Pons (tissue), 1 donor: ENCODE measurements around the gene HIVEP3.

ENCODE experiments used
- DNase-seq: peaks from one replicate; pipeline ENCODE4 v3.0.0-alpha.2; 2016; ENCODE audit warnings: low spot score

Gene HIVEP3

DNA sequence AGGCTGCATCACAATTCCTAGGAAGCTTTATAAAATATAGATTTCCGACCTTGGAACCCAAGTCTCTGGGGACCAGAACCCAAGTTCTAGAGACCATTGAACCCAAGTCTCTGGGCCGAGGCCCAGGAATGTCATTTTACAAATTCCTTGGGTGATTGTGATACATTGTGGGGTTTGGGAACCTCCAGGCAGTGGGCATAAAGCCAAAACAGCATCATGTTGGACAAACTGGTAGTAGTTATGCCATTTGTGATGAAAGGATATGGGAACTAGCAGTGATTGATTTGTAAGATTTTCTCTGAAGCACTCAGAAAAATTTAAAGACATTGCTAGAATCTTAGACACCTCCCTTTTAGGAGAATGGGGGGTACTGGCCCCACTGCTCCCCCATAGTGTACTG is 160.2 kb downstream of the HIVEP3 start:
- DNase-seq: no peak

DNA sequence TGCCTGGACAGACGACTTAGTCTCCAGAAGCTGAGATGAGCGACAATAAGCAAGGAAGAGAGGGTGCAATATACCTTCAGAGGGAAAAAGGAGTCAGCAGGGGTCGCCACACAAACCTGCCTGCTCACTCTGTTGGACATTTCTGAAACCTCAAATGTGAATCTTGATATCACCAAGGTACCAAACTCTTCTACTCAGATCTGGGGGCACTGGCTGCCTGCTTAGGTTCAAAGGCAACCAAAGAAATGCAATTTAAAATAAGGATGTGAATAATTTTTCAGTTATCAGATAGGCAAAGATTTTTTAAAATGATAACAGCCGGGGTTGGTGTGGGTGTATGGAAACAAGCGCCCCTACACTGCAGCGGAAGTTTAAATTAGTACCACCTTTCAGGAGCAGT is 164.2 kb downstream of the HIVEP3 start:
- no peak for DNase-seq

DNA sequence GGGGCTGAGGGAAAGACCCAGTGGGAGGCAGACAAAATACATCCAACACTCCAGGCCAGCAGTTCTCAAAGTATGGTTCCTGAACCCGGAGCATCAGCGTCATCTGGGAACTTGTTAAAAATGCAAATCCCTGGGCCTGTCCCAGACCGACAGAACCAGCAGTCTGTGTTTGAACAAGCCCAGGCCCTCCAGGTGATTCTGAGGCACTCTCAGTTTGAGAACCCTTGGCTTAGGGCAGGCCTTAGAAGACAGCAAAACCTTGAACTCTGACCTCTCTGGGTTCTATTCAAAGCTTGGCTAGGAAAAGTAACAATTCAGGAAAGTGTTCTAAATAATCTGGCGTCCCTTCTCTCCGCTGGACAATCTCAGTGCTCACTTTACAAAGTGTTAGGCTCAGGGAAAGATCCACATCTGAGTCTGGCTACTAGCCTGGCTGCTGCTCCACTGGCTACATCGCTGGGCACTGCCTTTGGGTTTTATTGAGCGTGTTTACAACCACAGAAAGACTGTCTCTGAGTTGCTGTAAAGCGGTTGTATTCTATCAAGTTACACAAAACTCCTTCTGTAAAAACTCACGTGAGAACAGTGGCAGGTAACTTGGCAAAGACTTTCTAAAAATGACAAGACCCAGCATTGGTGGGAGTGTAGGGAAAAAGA is 166.1 kb downstream of the HIVEP3 start:
- DNase-seq: no peak

- peak; percentile 77 for DNase-seq
Observed at GRCh38 chr1:41751804-41752513, 166.8 kb downstream of the HIVEP3 start.

- DNase-seq: no peak
Observed at GRCh38 chr1:41749991-41750745, 168.6 kb downstream of the HIVEP3 start.

DNA sequence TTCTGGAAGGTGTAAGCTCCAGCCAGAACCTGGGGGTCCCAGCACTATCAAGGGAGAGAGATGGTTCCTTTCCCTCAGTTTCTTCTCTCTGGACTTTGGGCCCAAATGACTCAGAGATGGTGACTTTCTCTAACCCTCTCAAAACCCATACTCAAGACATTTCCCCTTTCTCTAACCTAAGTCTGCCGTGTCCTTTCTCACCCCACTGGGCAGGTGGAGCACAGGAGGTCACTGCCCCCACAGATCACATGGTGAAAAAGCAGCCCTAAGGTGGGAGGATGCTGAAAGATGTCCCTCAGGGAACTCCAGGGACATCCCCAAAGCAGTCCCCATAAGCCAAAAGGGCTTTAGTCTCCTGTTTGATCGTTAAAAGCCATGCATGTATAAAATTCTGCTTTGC is 173.7 kb downstream of the HIVEP3 start:
- no peak for DNase-seq

- DNase-seq: no peak
Observed at GRCh38 chr1:41743366-41743765, 175.4 kb downstream of the HIVEP3 start.

DNA sequence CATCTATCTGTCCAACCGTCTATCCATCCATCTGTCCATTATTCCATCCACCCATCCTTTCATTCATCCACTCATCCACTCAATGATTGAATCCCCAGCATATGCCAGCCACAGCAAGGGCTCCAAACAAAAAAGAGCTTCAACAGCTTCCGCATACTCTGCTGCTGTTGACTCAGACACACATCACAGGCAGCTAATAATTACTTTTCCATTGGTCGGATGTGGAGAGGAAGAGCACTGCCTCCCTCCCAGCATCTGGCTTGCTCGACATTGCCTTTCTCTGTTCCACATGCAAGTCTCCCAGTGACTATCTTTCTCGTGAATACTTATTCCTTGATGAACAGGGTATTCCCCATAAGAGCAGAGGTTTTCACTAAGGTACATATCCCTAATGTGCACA is 176.5 kb downstream of the HIVEP3 start:
- DNase-seq: peak; percentile 69

- DNase-seq: no peak
Observed at GRCh38 chr1:41741244-41741643, 177.5 kb downstream of the HIVEP3 start.

GRCh38 chr1:41740630-41741239 is 178.0 kb downstream of the HIVEP3 start:
- no peak for DNase-seq

- no peak for DNase-seq
Observed at GRCh38 chr1:41740058-41740457, 178.7 kb downstream of the HIVEP3 start.

DNA sequence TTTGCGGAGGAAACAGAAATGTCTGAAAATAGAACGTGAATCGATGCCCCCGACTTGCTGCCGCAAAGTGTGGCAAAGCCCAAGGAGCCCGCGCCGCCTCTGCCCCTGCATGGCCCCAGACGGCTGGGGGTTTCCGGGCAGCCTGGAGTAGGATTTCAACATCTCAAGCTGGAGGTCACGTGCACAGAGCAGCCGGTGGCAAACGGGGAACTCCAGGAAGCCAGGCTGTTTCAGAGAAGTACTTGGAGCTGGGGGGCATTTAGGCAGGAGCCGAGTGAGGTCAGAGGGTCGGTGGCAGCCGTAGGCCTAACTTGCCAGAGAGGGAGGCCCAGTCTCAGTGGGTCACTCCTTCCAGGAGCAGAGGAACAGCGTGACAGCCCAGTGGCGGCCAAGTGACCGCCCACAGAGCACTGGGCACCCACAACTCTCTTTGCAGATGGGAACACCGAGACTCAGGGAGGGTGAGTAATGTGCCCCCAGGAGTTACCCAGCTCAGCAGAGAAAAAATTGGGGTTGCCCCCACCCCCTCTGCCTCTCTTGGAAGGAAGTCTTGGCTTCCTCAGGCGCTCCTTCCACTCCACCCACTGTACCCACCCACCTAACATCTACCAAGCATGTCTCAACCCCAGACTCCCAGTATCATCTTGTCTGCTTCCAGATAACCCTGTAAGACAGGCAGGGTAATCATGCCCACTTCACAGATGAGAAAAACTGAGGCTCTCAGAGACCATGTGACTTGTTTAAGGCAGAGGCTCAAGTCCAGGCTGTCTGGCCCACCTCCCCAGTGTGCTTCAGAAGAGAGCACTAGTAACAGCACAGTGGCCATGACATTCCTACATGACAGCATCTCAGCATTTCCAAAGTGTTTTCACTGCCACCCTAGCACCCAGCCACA is 179.4 kb downstream of the HIVEP3 start:
- DNase-seq: peak; percentile 64

- no peak for DNase-seq
Observed at GRCh38 chr1:41738475-41738874, 180.2 kb downstream of the HIVEP3 start.

DNA sequence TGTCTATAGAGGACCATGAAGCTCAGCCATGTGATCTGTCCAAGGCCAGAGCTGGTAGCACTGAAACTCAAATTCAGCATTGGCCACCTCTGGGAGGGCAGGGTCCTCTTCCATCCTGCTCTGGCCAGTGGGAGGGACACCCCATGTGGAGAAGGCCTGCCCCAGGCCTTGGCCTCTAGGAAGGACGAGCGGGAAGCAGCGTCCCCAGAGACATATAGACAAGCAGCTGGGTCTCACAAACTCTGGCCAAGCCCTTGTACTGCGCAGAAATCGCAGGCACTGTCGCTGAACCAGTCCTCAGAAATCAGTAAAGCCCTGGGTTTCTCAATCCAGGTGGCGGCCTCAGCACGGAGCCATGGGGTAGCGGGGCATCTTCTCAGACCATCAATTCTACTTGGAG is 180.7 kb downstream of the HIVEP3 start:
- DNase-seq: no peak

DNA sequence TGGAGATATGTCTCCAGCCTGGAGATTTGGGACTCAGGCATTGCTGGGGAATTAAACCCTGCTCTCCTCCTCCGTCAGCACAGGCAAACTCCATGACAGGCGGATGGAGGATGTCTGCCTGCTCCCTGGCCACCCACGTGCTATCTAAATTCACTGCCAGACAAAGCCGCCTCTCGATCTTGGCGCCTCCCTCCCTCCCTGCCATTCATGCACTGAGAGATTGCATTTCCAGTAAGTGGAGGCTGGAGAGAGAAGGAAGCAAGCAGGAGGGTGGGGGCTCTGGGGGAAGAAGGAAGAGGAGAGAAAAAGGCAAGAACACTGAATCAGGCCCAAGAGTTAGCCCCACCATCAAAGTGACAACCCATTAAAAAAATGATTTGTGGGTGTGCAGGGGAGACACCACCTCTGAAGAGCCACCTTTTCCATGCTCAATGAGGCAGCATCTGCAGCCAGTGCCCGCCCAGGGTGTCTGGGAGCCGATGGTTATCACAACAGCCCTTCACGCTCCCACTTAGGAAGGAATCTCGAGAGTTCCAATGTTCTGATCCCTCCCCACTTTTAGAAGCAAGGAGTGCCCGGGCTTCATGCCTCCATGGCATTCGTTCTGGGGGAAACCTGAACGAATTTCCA is 183.0 kb downstream of the HIVEP3 start:
- DNase-seq: peak; percentile 63

DNA sequence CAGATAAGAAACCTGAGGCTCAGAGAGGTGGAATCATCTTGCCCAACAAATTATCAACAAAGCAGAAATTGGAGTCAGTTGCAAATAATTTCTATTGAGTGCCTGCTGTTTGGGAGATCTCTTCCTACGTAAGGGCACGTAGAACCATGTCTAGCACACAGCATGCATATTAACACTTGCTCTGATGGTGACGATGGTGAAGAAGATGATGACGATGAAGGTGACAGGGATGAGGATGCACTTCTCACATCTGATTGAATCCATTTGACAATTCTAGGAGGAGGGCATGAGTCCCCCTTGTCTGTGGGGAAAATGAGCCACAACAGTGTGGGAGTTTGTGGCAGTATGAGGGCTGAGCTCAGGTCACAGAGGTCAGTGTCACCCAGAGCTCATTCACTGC is 183.6 kb downstream of the HIVEP3 start:
- no peak for DNase-seq

- DNase-seq: no peak
Observed at GRCh38 chr1:41734201-41734970, 184.3 kb downstream of the HIVEP3 start.

GRCh38 chr1:41733725-41734124 is 185.0 kb downstream of the HIVEP3 start:
- DNase-seq: no peak

GRCh38 chr1:41733021-41733420 is 185.7 kb downstream of the HIVEP3 start:
- no peak for DNase-seq

DNA sequence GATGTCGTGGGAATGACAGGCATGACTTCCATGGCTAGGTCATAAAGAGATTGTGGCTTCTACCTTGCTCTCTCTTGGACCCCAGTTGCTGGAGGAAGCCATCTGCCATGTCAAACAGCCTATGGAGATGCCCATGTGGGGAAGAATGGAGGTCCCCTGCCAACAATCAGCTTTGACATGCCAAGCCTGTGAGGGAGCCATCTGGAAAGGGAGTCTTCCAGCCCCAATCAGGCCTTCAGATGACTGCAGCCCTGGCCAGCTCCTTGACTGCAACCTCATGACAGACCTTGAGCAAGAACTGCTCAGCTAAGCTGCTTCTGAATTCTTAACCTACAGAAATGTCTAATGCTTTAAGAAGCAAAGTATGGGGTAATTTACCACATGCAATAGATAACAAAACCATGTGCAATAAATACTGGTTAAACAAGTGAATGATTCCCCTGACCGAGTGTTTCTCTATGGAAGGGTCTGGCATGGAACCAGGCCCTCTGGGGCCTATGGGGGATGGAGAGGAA is 187.1 kb downstream of the HIVEP3 start:
- DNase-seq: no peak
